ENCODE measurements around the gene BRINP2. TPM values are rescaled to one million over a fixed set of nuclear protein-coding genes. Genes with fewer than 3 reads are reported as not detected.

Gene BRINP2
- polyA plus RNA-seq, 1 donor (not counting 4 experiments of a cell fraction or from before 2014, with no cell fraction given): not detected

DNA sequence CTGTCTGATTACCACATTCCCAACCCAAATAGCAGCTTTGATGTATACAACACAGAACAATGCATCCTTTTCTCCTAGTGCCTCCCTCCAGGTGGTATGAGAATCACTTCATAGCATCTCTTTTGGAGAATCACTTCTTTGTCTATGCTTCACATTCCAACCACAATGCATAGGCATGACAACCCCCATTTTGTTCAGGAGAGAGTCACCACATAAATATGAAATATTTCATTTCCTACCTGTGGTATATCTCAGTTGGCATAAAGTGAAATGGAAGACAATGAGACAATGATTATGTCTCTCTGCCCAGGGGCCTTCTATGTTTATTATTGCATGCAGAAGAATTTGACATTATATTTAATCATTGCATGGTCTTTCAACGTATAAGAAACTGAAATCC is 112.2 kb downstream of the BRINP2 start:
- H3K9me1 ChIP-seq (ENCODE audit: control insufficient read depth, extremely low read depth, insufficient read depth, low read length): no peaks in the 10 kb centered on the region
- H3K27me3 ChIP-seq (ENCODE audit: control insufficient read depth, extremely low read depth, insufficient read depth, low read length): no peaks in the 10 kb centered on the region
- DNase-seq (ENCODE audit: low read depth, low spot score) (peak; percentile 82), FAIRE-seq (peak; percentile 97)
- peak overlapping the region; percentile 34 for H3K4me2 ChIP-seq (ENCODE audit: control insufficient read depth, extremely low read depth, insufficient read depth, low read depth, low read length)
- H4K20me1 ChIP-seq (ENCODE audit: control insufficient read depth, extremely low read depth, insufficient read depth, low read length): no peaks in the 10 kb centered on the region
- H3K4me1 ChIP-seq (ENCODE audit: control insufficient read depth, extremely low read depth, insufficient read depth, low read length): peaks cover 46% of the 10 kb centered on the region
- no peak overlapping the region for H3K4me3 ChIP-seq (ENCODE audit: control insufficient read depth in 2 of 3, extremely low read depth in 1 of 3, insufficient read depth in 2 of 3, low read depth in 1 of 3, low read length in 3 of 3)
- peak overlapping the region; percentile 82 for H3K27ac ChIP-seq (ENCODE audit: control insufficient read depth, insufficient read depth, low read length)
- no peaks in the 10 kb centered on the region for H3K79me2 ChIP-seq (ENCODE audit: control insufficient read depth, insufficient read depth, low read length)
- dilution Hi-C loops (cut with MboI; ENCODE audit: extremely low pct_ligation_motif_present, low sequenced_read_pairs): no loop called here
- no peaks in the 10 kb centered on the region for H3K36me3 ChIP-seq (ENCODE audit: control insufficient read depth in 2 of 2, extremely low read depth in 1 of 2, insufficient read depth in 2 of 2, low read length in 2 of 2)
- H3K9ac ChIP-seq (ENCODE audit: control insufficient read depth, extremely low read depth, insufficient read depth, low read length): no peak overlapping the region
- TF ChIP-seq, protein P1, sequence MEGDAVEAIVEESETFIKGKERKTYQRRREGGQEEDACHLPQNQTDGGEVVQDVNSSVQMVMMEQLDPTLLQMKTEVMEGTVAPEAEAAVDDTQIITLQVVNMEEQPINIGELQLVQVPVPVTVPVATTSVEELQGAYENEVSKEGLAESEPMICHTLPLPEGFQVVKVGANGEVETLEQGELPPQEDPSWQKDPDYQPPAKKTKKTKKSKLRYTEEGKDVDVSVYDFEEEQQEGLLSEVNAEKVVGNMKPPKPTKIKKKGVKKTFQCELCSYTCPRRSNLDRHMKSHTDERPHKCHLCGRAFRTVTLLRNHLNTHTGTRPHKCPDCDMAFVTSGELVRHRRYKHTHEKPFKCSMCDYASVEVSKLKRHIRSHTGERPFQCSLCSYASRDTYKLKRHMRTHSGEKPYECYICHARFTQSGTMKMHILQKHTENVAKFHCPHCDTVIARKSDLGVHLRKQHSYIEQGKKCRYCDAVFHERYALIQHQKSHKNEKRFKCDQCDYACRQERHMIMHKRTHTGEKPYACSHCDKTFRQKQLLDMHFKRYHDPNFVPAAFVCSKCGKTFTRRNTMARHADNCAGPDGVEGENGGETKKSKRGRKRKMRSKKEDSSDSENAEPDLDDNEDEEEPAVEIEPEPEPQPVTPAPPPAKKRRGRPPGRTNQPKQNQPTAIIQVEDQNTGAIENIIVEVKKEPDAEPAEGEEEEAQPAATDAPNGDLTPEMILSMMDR (optimal IDR thresholded peaks at IDR 0.05 in 1 of 3, IDR thresholded peaks at IDR 0.05 in 1 of 3, conservative IDR thresholded peaks at IDR 0.05 in 1 of 3; ENCODE audit: extremely low read depth in 1 of 3, insufficient read depth in 2 of 3, low read length in 3 of 3): no peak
- TF ChIP-seq EZH2 (IDR thresholded peaks at IDR 0.05; ENCODE audit: low read length): no peak
- no peaks in the 10 kb centered on the region for H3K9me3 ChIP-seq (ENCODE audit: control insufficient read depth, low read depth, low read length)
- no peak overlapping the region for H2AFZ ChIP-seq (ENCODE audit: control insufficient read depth, low read length)

- no peak overlapping the region for H3K4me3 ChIP-seq (ENCODE audit: control insufficient read depth in 2 of 3, extremely low read depth in 1 of 3, insufficient read depth in 2 of 3, low read depth in 1 of 3, low read length in 3 of 3)
- peak overlapping the region; percentile 36 for H3K4me2 ChIP-seq (ENCODE audit: control insufficient read depth, extremely low read depth, insufficient read depth, low read depth, low read length)
- no peaks in the 10 kb centered on the region for H3K27me3 ChIP-seq (ENCODE audit: control insufficient read depth, extremely low read depth, insufficient read depth, low read length)
- no peaks in the 10 kb centered on the region for H3K9me3 ChIP-seq (ENCODE audit: control insufficient read depth, low read depth, low read length)
- H3K79me2 ChIP-seq (ENCODE audit: control insufficient read depth, insufficient read depth, low read length): no peaks in the 10 kb centered on the region
- no peaks in the 10 kb centered on the region for H4K20me1 ChIP-seq (ENCODE audit: control insufficient read depth, extremely low read depth, insufficient read depth, low read length)
- peak overlapping the region; percentile 74 for H3K27ac ChIP-seq (ENCODE audit: control insufficient read depth, insufficient read depth, low read length)
- no peak for FAIRE-seq
- H3K9me1 ChIP-seq (ENCODE audit: control insufficient read depth, extremely low read depth, insufficient read depth, low read length): no peaks in the 10 kb centered on the region
- dilution Hi-C loops (cut with MboI; ENCODE audit: extremely low pct_ligation_motif_present, low sequenced_read_pairs): no loop called here
- no peak for DNase-seq (ENCODE audit: low read depth, low spot score)
- no peak overlapping the region for H3K9ac ChIP-seq (ENCODE audit: control insufficient read depth, extremely low read depth, insufficient read depth, low read length)
- no peak for TF ChIP-seq EZH2 (IDR thresholded peaks at IDR 0.05; ENCODE audit: low read length)
- TF ChIP-seq, protein P1 (optimal IDR thresholded peaks at IDR 0.05 in 1 of 3, IDR thresholded peaks at IDR 0.05 in 1 of 3, conservative IDR thresholded peaks at IDR 0.05 in 1 of 3; ENCODE audit: extremely low read depth in 1 of 3, insufficient read depth in 2 of 3, low read length in 3 of 3): no peak
- H2AFZ ChIP-seq (ENCODE audit: control insufficient read depth, low read length): peak overlapping the region; percentile 57
- H3K36me3 ChIP-seq (ENCODE audit: control insufficient read depth in 2 of 2, extremely low read depth in 1 of 2, insufficient read depth in 2 of 2, low read length in 2 of 2): no peaks in the 10 kb centered on the region
- H3K4me1 ChIP-seq (ENCODE audit: control insufficient read depth, extremely low read depth, insufficient read depth, low read length): peaks cover 44% of the 10 kb centered on the region
Measured at GRCh38 chr1:177283380-177283779, 112.6 kb downstream of the BRINP2 start.

All from keratinocyte (primary cell).